Motor neuron (in vitro differentiated cells): Measurements from ENCODE around the gene CT45A6. TPM values are rescaled to one million over a fixed set of nuclear protein-coding genes. Genes with fewer than 3 reads are reported as not detected.
"Not testable (repeated sequence)": the region's sequence is repeated elsewhere in the genome, so short reads cannot be mapped to it uniquely, and the experiment has no call there.

Source experiments
- ATAC-seq, 8 experiments: fragments of 200-7000 bp; cut with Tn5 transposase; replicated peaks in 6 of 8; 2 replicates each; pipeline ENCODE4 v1.8.0; 2021; ENCODE audit warnings: mild to moderate bottlenecking in 8 of 8, moderate library complexity in 8 of 8
- H3K27ac ChIP-seq, 2 donors: fragments of 250-450 bp; sonication (Bioruptor Pico); 2 replicates each; pipeline ENCODE4 v1.9.0; 2021; ENCODE audit warnings: antibody characterized with exemption in 2 of 2, mild to moderate bottlenecking in 2 of 2, moderate library complexity in 1 of 2
- H3K4me1 ChIP-seq, 2 donors: fragments of 250-450 bp; sonication (Bioruptor Pico); replicated peaks in 1 of 2; 2 replicates each; pipeline ENCODE4 v1.6.1; 2021; ENCODE audit warnings: antibody characterized with exemption in 2 of 2, mild to moderate bottlenecking in 2 of 2, moderate library complexity in 1 of 2
- H3K4me3 ChIP-seq, 5 donors: fragments of 250-450 bp; sonication (Bioruptor Pico); 2 replicates each; pipeline ENCODE4 v1.9.0; 2021; ENCODE audit warnings: antibody characterized with exemption in 5 of 5, mild to moderate bottlenecking in 5 of 5, moderate library complexity in 4 of 5
- WGBS, 10 experiments: fragments of 450-650 bp; shearing (Covaris generic); methylation state at CpG; one replicate each; pipeline ENCODE4 v1.0.0; 2022; 5-methylcytosine and 5-hydroxymethylcytosine counted together
- in situ Hi-C, 9 experiments: fragments of 400-800 bp; cut with MboI; loops; one replicate each; pipeline ENCODE4 v1.15.0; 2021; ENCODE audit warnings: low sequenced_read_pairs in 9 of 9, low pct_unique_long_range_greater_than_20kb in 2 of 9; ENCODE audit not compliant: unreplicated experiment in 9 of 9
- total RNA-seq, 8 experiments: library from RNA; unstranded; fragments of 300-600 nt; gene quantifications; 2 replicates each; pipeline versions ENCODE4 v1.2.3 to v1.2.4, GENCODE V29; 2022

Gene CT45A6
- total RNA-seq = not detected

- ATAC-seq, H3K27ac ChIP-seq, H3K4me3 ChIP-seq, H3K4me1 ChIP-seq, in situ Hi-C loops: not testable (repeated sequence)
- WGBS, 10 experiments = no CpG with 5 or more reads among the region's 16 CpGs
These were observed at the start of gene CT45A6 for GRCh38 chrX:135802687-135803086. CT45A6 (minus strand) TSS chrX:135802787; CDS start chrX:135798993, 3,794 bp downstream.

GRCh38 chrX:135837180-135837579 is 34.6 kb upstream of the CT45A6 start, which contains the start of gene CT45A7:
CT45A7 (minus strand) TSS chrX:135837280; CDS start chrX:135833533, 3,747 bp downstream.
- H3K27ac ChIP-seq, H3K4me1 ChIP-seq, H3K4me3 ChIP-seq, ATAC-seq, in situ Hi-C loops: not testable (repeated sequence)
- WGBS, 10 experiments = no CpG with 5 or more reads among the region's 17 CpGs

GRCh38 chrX:135819912-135820311 is 17.3 kb upstream of the CT45A6 start, which contains the start of gene CT45A2:
CT45A2 (minus strand) TSS chrX:135820012; CDS start chrX:135816265, 3,747 bp downstream.
- H3K4me1 ChIP-seq, H3K27ac ChIP-seq, in situ Hi-C loops, H3K4me3 ChIP-seq, ATAC-seq: not testable (repeated sequence)
- WGBS, 10 experiments = no CpG with 5 or more reads among the region's 17 CpGs

GRCh38 chrX:135785403-135785802 is 17.2 kb downstream of the CT45A6 start, which contains the start of gene CT45A5:
CT45A5 (minus strand) TSS chrX:135785503; CDS start chrX:135781729, 3,774 bp downstream.
- H3K4me3 ChIP-seq, ATAC-seq, H3K4me1 ChIP-seq, H3K27ac ChIP-seq, in situ Hi-C loops: not testable (repeated sequence)
- WGBS, 10 experiments = no CpG with 5 or more reads among the region's 16 CpGs

- H3K27ac ChIP-seq, ATAC-seq, H3K4me1 ChIP-seq, in situ Hi-C loops, H3K4me3 ChIP-seq: not testable (repeated sequence)
- no CpG with 5 or more reads among the region's 17 CpGs for WGBS, 10 experiments
These were observed 34.5 kb downstream of the CT45A6 start, which contains the start of gene CT45A3 for GRCh38 chrX:135768091-135768490. CT45A3 (minus strand) TSS chrX:135768191; CDS start chrX:135764444, 3,747 bp downstream.

- H3K4me1 ChIP-seq, H3K27ac ChIP-seq, ATAC-seq, H3K4me3 ChIP-seq, in situ Hi-C loops: not testable (repeated sequence)
- 0% methylated on average over 1 of the region's 4 CpGs; no CpG with 5 or more reads in 9 of the 10 experiments for WGBS, 10 experiments
These were observed 57.8 kb downstream of the CT45A6 start for GRCh38 chrX:135744739-135745138.

Other genes with a start within 250 kb of the CT45A6 start
- not detected for gene CT45A1, start 89.1 kb downstream of the CT45A6 start, total RNA-seq
- not detected for gene CT45A3, start 34.6 kb downstream of the CT45A6 start, total RNA-seq
- under 1 TPM in 1 of 8 experiments, not detected in 7; 0.24 TPM for gene CT45A5, start 17.3 kb downstream of the CT45A6 start, total RNA-seq
- not detected for gene CT45A2, start 17.2 kb upstream of the CT45A6 start, total RNA-seq
- gene CT45A7, start 34.5 kb upstream of the CT45A6 start, total RNA-seq = not detected
- gene CT45A8, start 51.8 kb upstream of the CT45A6 start, total RNA-seq = not detected
- gene CT45A9, start 69.0 kb upstream of the CT45A6 start, total RNA-seq = not detected
- gene CT45A10, start 90.7 kb upstream of the CT45A6 start, total RNA-seq = not detected
- gene SAGE1, start 90.9 kb upstream of the CT45A6 start, total RNA-seq = not detected
- gene MMGT1, start 171.2 kb upstream of the CT45A6 start, total RNA-seq = 10 to 100 TPM; 17.8 to 30.8 (median 23.3) TPM
- 10 to 100 TPM; 12.0 to 37.0 (median 31.1) TPM for gene SLC9A6, start 182.6 kb upstream of the CT45A6 start, total RNA-seq